Esophagus muscularis mucosa (tissue), 4 donors: ENCODE results near the gene TOGARAM2. TPM values are rescaled to one million over a fixed set of nuclear protein-coding genes. Genes with fewer than 3 reads are reported as not detected.

ENCODE experiments used
- DNase-seq: peaks from one replicate; pipeline ENCODE4 v3.0.0-alpha.2; 2017; ENCODE audit errors: extremely low spot score
- H3K27ac ChIP-seq, 4 donors: fragments of 200-600 bp; sonication (generic); replicated peaks in 1 of 4; 1 replicate in 3 of 4; 2 replicates in 1 of 4; pipeline ENCODE4 v1.5.1; 2016 to 2019; ENCODE audit warnings: mild to moderate bottlenecking in 1 of 4
- H3K27me3 ChIP-seq, 4 donors: fragments of 200-600 bp; sonication (generic); one replicate each; pipeline versions ENCODE4 v1.5.1 to v1.6.0; 2016 to 2019
- H3K36me3 ChIP-seq, 4 donors: fragments of 200-600 bp; sonication (generic); one replicate each; pipeline ENCODE4 v1.5.1; 2016 to 2019
- H3K4me1 ChIP-seq, 4 donors: fragments of 200-600 bp; sonication (generic); one replicate each; pipeline ENCODE4 v1.5.1; 2016 to 2019
- H3K4me3 ChIP-seq, 4 donors: fragments of 200-600 bp; sonication (generic); 1 replicate in 2 of 4; 2 replicates in 2 of 4; pipeline ENCODE4 v1.5.1; 2016 to 2019; ENCODE audit warnings: mild to moderate bottlenecking in 4 of 4, moderate library complexity in 1 of 4
- H3K9me3 ChIP-seq, 4 donors: fragments of 200-600 bp; sonication (generic); 1 replicate in 3 of 4; 2 replicates in 1 of 4; pipeline ENCODE4 v1.5.1; 2016 to 2019
- EP300 ChIP-seq: sonication (generic); formaldehyde crosslinking; IDR thresholded peaks from one replicate; pipeline ENCODE4 v1.6.1; 2017; ENCODE audit warnings: antibody characterized with exemption
- POLR2A ChIP-seq: fragments of 450-650 bp; IDR thresholded peaks from one replicate; pipeline ENCODE4 v1.6.1; 2017; ENCODE audit warnings: antibody characterized with exemption, moderate library complexity, mild to moderate bottlenecking, low read depth
- POLR2AphosphoS5 ChIP-seq, 2 donors: sonication (generic); formaldehyde crosslinking; IDR thresholded peaks; one replicate each; pipeline ENCODE4 v1.6.1; 2017; ENCODE audit warnings: antibody characterized with exemption in 2 of 2
- WGBS: methylation state at CpG from one replicate; pipeline ENCODE4 v1.1.5; 2018; 5-methylcytosine and 5-hydroxymethylcytosine counted together
- intact Hi-C: fragments of 100-400 bp; cut with DNase I; formaldehyde crosslinking; loops from one replicate; pipeline ENCODE4 v1.15.1; 2023
- total RNA-seq, 4 donors: library from RNA; depleted of rRNA; stranded (reverse); fragments of >200 nt; gene quantifications; one replicate each; pipeline versions ENCODE4 v1.1.0 to v1.2.1, GENCODE V29; 2016
- TF ChIP-seq, protein P1 (sequence below), 3 experiments: fragments of 200-600 bp in 2 of 3; fragments of 450-650 bp in 1 of 3; sonication (generic) in 2 of 3; IDR thresholded peaks; one replicate each; pipeline ENCODE4 v1.5.1; 2017 to 2019; ENCODE audit warnings: antibody characterized with exemption in 3 of 3, mild to moderate bottlenecking in 2 of 3, moderate library complexity in 1 of 3

The TOGARAM2 gene
- total RNA-seq, 4 donors from 2014 or later = 0.57 to 0.99 (median 0.77) TPM

DNA sequence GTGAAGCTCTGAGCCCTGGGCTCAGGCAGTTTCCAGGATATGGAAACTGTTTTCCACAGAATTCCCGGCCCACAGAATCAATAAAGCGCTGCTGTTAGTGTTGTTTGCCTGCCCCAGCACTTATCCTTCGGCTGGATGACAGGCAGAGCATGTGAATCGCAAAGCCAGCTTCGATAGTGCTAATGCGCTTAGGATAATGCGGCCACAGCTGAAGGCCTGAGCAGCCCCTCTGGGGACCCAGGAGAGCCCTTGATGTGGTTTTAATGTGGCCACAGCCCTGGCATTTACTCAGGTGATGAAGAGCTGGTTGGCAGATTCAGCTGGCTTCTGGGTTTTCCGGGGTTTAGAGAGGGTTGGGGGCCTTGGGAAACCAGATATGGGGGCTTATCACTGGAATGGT lies 69.5 kb downstream of the TOGARAM2 start:
- Histone ChIP-seq H3K4me3 (no peak overlapping the region), H3K36me3 (peaks cover 0 to 4% (median 0%) of the 10 kb centered on the region in 4 donors), H3K4me1 (no peaks in the 10 kb centered on the region), H3K9me3 (no peaks in the 10 kb centered on the region), H3K27me3 (no peaks in the 10 kb centered on the region), H3K27ac (no peak overlapping the region)
- 89% methylated on average over 8 of the region's 8 CpGs for WGBS
- intact Hi-C loops = no loop called here
- TF ChIP-seq POLR2A = no peak
- no peak for TF ChIP-seq POLR2AphosphoS5 (IDR thresholded peaks at IDR 0.05)
- TF ChIP-seq, protein P1, sequence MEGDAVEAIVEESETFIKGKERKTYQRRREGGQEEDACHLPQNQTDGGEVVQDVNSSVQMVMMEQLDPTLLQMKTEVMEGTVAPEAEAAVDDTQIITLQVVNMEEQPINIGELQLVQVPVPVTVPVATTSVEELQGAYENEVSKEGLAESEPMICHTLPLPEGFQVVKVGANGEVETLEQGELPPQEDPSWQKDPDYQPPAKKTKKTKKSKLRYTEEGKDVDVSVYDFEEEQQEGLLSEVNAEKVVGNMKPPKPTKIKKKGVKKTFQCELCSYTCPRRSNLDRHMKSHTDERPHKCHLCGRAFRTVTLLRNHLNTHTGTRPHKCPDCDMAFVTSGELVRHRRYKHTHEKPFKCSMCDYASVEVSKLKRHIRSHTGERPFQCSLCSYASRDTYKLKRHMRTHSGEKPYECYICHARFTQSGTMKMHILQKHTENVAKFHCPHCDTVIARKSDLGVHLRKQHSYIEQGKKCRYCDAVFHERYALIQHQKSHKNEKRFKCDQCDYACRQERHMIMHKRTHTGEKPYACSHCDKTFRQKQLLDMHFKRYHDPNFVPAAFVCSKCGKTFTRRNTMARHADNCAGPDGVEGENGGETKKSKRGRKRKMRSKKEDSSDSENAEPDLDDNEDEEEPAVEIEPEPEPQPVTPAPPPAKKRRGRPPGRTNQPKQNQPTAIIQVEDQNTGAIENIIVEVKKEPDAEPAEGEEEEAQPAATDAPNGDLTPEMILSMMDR (IDR thresholded peaks at IDR 0.05) = no peak
- TF ChIP-seq EP300 = no peak
- no peak for DNase-seq

- 94% methylated on average over 9 of the region's 12 CpGs for WGBS
Observed at GRCh38 chr2:29051730-29052129, 70.6 kb downstream of the TOGARAM2 start.

DNA sequence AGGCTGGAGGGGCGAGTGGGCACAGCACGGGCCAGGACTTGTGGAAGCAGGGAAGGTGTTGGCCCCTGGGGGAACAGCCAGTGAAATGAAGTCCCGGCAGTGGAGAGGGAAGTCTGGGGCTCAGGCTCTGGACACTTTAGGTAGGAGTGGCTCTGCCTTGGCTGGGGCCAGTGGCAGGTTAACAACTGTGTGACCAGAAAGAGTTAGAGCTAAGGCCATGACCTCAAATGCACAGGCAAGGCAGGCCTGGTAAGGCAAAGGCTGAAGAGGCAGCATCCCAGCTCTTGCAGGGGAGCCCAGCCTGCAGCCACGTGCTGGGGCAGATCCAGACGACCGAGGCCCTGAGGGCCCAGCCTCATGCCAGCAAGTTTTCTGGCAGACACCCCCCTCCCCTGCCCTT lies 71.7 kb downstream of the TOGARAM2 start:
- 78% methylated on average over 6 of the region's 6 CpGs for WGBS
- no peak overlapping the region for H3K4me3 ChIP-seq
- TF ChIP-seq EP300 (no peak), POLR2A (no peak), POLR2AphosphoS5 (IDR thresholded peaks at IDR 0.05) (no peak)
- TF ChIP-seq, protein P1 (IDR thresholded peaks at IDR 0.05) = no peak
- H3K27me3 ChIP-seq = no peaks in the 10 kb centered on the region
- no peak overlapping the region for H3K27ac ChIP-seq
- intact Hi-C loops = no loop called here
- no peaks in the 10 kb centered on the region for H3K4me1 ChIP-seq
- no peaks in the 10 kb centered on the region for H3K36me3 ChIP-seq
- no peaks in the 10 kb centered on the region for H3K9me3 ChIP-seq
- DNase-seq = no peak

More at GRCh38 chr2:29051730-29052129, 70.6 kb downstream of the TOGARAM2 start:
- no peaks in the 10 kb centered on the region for H3K4me1 ChIP-seq
- peaks cover 0 to 1% (median 0%) of the 10 kb centered on the region in 4 donors for H3K36me3 ChIP-seq
- H3K27me3 ChIP-seq = no peaks in the 10 kb centered on the region
- no peaks in the 10 kb centered on the region for H3K9me3 ChIP-seq
- TF ChIP-seq POLR2AphosphoS5 (IDR thresholded peaks at IDR 0.05) (no peak), POLR2A (no peak), EP300 (no peak)
- TF ChIP-seq, protein P1 (IDR thresholded peaks at IDR 0.05) = no peak
- intact Hi-C loops = no loop called here
- no peak for DNase-seq
- no peak overlapping the region for H3K4me3 ChIP-seq
- H3K27ac ChIP-seq = no peak overlapping the region

DNA sequence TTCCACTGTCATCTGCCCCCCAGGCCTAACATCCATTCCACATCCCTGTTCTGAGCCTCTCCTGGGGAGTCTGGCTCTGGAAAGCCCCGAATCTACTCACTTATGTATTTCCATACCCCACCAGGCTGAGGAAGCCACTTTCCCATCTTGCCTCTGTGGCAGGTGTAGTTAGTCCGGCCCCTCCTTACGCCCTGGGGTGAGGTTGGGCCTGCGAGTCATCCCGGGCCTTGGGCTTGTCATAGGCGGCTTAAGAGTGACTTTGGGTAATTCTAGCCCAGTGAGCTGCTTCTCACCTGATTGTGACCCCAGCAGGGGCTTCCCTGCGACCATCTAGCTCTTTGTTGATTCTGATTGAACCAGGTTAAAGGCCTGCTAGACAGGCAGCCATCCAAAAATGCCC lies 72.1 kb downstream of the TOGARAM2 start:
- 85% methylated on average over 7 of the region's 7 CpGs for WGBS
- Histone ChIP-seq H3K27ac (no peak overlapping the region), H3K27me3 (no peaks in the 10 kb centered on the region), H3K4me3 (no peak overlapping the region), H3K9me3 (no peaks in the 10 kb centered on the region), H3K36me3 (no peaks in the 10 kb centered on the region), H3K4me1 (peaks cover 0 to 4% (median 0%) of the 10 kb centered on the region in 4 donors)
- TF ChIP-seq EP300 (no peak), POLR2AphosphoS5 (IDR thresholded peaks at IDR 0.05) (no peak), POLR2A (no peak)
- TF ChIP-seq, protein P1 (IDR thresholded peaks at IDR 0.05) = no peak
- DNase-seq = no peak
- intact Hi-C loops = no loop called here
